ENCODE results near the gene TEX11.

GRCh38 chrX:70549429-70549828 lies 359.1 kb downstream of the TEX11 start:
- TF ChIP-seq, protein P1, sequence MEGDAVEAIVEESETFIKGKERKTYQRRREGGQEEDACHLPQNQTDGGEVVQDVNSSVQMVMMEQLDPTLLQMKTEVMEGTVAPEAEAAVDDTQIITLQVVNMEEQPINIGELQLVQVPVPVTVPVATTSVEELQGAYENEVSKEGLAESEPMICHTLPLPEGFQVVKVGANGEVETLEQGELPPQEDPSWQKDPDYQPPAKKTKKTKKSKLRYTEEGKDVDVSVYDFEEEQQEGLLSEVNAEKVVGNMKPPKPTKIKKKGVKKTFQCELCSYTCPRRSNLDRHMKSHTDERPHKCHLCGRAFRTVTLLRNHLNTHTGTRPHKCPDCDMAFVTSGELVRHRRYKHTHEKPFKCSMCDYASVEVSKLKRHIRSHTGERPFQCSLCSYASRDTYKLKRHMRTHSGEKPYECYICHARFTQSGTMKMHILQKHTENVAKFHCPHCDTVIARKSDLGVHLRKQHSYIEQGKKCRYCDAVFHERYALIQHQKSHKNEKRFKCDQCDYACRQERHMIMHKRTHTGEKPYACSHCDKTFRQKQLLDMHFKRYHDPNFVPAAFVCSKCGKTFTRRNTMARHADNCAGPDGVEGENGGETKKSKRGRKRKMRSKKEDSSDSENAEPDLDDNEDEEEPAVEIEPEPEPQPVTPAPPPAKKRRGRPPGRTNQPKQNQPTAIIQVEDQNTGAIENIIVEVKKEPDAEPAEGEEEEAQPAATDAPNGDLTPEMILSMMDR (IDR thresholded peaks at IDR 0.05; ENCODE audit: low read depth, low read length): no peak
- TF ChIP-seq EZH2phosphoT487 (IDR thresholded peaks at IDR 0.05; ENCODE audit: low read depth): no peak

All from OCI-LY3 (cell line).